Kidney tubule cell (primary cell): ENCODE results near the gene FAM167B.
"Not testable (repeated sequence)": the region's sequence is repeated elsewhere in the genome, so short reads cannot be mapped to it uniquely, and the experiment has no call there.

ENCODE experiments used
- DNase-seq: peaks from one replicate; pipeline ENCODE4 v3.0.0-alpha.2; 2018; ENCODE audit warnings: low spot score

The FAM167B gene

DNA sequence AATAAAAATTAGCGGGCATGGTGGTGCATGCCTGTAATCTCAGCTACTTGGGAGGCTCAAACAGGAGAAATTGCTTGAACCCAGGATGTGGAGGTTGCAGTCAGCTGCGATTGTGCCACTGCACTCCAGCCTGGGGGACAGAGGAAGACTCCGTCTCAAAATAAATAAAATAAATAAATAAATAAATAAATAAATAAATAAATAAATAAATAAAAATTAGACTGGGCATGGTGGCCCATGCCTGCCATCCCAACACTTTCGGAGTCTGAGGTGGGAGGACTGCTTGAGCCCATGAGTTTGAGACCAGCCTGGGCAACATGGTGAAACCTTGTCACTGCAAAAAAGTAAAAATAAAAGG is 16.2 kb downstream of the FAM167B start:
- DNase-seq = not testable (repeated sequence)

DNA sequence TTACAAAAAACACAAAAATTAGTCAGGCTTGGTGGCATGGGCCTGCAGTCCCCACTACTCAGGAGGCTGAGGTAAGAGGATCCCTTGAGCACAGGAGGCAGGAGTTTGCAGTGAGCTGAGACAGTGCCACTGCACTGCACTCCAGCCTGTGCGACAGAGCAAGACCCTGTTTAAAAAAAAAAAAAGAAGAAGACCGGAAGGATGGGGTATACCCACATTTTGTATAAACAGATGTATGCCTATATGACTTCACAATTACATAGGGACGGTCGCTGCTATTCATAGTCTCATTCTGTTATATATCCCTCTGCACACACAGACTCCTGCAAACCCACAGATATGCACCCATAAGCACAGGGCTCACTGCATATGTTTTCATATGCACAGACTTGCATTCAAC is 16.7 kb downstream of the FAM167B start:
- no peak for DNase-seq

DNA sequence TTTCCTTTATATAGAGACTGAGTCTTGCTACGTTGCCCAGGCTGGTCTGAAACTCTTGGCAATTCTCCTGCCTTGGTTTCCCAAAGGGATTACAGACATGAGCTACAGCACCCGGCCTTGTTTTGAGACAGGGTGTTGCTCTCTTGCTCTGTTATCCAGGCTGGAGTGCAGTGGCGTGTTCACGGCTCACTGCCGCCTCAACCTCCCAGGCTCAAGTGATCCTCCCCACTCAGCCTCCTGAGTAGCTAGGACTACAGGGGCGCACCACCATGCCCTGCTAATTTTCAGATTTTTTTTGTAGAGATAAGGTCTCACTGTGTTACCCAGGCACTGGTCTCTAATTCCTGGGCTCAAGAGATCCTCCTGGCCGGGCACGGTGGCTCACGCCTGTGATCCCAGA is 18.8 kb downstream of the FAM167B start:
- no peak for DNase-seq

DNA sequence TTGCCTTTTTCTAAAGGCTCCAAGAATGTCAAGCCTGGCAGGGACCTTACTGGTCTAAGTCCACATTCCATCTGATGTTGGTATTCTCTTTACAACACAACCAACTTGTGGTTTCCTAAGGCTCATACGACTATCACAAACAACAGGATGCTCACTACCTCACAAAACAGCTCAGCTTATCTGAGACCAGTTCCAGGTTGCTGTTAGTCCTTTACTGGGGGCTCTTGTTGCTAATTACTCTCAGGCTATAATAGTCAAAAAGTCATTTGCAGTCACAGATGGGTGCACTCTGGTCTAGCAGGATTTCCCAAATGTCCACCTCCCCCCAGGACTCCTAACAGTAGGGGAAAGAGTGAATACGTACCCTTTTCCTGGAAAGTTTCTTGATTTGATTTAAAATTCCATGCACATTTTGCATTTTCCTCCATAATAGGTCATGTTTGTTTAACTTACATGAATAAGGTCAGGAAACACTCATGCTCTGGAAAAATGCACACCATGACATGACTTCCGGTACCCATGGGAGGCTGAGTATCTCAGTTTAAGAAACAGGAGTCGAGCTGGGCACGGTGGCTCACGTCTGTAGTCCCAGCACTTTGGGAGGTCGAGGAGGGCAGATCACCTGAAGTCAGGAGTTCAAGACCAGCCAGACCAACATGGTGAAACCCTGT is 20.0 kb downstream of the FAM167B start:
- DNase-seq = peak; percentile 25

DNA sequence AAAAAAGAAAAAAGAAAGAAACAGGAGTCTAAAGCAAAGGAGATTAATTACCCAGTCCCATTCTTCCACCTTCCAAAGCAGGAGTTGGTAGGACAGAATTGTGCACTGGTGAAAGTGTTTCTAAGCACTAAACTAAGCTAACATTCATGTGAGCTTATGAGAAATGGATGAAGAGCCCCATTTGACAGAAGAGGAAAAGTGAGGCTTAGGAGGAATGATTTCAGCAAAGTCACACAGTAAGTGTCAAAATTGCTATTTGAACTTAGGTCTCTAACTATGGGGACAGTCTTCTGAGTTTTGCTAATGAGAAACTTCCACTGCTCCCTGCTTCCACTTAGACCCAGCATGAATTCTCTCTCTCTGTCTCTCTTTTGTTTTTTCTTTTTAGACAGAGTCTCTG is 22.7 kb downstream of the FAM167B start:
- no peak for DNase-seq

DNA sequence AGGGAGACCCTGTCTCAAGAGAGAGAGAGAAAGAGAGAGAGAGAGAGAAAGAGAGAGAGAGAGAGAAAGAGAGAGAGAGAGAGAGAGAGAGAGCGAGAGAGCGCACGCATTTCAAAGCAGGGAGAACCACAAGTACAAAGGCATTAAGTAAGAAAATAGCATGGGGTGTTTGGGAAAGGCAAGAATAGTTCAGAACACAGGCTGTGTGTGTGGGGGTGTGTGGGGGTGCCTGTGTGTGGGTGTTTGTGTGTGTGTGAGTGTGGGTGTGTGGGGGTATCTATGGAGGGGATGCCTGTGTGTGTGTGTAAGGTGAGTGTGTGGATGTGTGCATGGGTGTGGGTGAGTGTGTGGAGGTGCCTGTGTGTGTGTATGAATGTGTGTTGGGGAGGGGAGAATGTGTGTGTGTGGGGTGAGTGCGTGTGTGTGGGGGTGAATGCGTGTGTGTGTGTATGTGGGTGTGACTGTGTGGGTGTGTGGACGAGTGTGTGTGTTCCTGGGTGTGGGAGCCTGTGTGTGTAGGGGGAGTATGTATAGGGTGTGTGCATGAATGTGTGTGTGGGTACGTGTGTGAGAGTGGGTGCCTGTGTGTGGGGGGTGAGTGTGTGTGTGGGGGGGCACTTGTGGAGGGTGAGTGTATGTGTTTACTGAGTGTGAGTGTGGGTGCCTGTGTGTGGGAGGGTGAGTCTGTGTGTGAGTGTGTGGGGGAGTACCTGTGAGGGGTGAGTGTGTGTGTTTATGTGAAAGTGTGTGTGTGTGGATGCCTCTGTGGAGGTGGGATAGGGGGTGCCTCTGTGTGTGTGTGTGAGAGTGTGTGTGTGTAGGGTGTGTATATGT is 25.8 kb downstream of the FAM167B start:
- no peak for DNase-seq

DNA sequence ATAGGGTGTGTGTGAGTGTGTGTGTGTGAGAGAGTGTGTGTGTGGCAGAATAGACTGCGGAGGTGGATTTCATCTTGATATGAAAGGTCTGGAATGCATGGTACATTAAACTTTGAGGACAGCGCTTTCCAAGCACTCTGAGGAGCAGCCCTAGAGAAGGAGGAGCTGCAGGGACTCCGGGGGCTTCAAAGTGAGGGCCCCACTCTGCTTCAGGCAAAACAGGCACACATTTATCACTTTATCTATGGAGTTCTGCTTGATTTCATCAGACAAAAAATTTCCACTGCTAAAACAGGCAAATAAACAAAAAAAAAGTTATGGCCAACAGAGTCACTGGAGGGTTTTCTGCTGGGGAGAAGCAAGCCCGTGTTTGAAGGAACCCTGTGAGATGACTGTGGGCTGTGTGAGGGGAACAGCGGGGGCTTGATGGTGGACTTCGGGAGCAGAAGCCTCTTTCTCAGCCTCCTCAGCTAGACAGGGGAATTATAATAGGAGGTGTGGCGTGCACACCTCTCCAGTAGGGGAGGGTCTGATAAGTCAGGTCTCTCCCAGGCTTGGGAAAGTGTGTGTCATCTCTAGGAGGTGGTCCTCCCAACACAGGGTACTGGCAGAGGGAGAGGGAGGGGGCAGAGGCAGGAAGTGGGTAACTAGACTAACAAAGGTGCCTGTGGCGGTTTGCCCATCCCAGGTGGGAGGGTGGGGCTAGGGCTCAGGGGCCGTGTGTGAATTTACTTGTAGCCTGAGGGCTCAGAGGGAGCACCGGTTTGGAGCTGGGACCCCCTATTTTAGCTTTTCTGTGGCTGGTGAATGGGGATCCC is 26.6 kb downstream of the FAM167B start:
- DNase-seq = peak; percentile 71

DNA sequence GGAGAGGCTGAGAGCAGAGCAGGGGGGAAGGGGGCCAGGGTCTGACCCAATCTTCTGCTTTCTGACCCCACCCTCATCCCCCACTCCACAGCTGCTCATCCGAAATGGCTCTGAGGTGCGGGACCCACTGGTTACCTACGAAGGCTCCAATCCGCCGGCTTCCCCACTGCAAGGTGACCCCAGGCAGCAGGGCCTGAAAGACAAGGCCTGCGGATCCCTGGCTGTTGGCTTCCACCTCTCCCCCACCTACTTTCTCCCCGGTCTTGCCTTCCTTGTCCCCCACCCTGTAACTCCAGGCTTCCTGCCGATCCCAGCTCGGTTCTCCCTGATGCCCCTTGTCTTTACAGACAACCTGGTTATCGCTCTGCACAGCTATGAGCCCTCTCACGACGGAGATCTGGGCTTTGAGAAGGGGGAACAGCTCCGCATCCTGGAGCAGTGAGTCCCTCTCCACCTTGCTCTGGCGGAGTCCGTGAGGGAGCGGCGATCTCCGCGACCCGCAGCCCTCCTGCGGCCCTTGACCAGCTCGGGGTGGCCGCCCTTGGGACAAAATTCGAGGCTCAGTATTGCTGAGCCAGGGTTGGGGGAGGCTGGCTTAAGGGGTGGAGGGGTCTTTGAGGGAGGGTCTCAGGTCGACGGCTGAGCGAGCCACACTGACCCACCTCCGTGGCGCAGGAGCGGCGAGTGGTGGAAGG is 27.8 kb downstream of the FAM167B start:
- no peak for DNase-seq

DNA sequence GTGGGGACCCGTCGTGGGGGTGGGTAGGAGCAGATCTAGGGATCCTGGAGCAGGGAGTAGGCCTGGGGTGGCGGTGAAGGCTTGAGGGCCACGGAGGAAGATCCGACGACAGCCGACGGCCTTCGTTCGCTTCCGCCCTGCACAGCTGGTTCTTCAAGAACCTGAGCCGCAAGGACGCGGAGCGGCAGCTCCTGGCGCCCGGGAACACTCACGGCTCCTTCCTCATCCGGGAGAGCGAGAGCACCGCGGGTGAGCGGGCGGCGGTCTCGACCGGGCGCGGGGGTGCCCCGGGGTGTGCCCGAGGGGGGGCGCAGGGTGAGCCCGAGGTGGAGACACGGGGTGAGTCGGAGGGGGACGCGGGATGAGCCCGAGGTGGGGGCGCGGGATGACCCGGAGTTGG is 28.4 kb downstream of the FAM167B start:
- no peak for DNase-seq

DNA sequence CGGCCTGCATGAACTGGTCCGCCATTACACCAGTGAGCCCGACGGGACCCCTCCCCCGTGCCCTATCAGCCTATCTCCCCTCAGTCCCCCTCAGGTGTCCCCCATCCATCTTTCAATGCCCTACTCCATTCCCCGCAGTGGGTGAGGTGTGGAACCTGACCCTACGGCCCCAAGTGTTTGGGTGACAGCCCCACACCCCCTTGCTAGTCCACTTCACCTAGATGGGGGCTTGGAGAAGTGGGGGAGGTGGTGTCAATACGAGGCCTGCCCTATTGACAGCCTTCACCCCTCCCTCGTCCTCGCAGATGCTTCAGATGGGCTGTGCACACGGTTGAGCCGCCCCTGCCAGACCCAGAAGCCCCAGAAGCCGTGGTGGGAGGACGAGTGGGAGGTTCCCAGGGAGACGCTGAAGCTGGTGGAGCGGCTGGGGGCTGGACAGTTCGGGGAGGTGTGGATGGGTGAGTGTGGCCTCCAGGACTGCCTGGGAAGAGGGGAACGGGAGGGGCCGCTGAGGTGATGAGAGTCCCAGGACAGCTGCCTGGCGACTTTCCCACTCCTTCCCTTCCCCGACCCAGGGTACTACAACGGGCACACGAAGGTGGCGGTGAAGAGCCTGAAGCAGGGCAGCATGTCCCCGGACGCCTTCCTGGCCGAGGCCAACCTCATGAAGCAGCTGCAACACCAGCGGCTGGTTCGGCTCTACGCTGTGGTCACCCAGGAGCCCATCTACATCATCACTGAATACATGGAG is 29.2 kb downstream of the FAM167B start:
- no peak for DNase-seq

DNA sequence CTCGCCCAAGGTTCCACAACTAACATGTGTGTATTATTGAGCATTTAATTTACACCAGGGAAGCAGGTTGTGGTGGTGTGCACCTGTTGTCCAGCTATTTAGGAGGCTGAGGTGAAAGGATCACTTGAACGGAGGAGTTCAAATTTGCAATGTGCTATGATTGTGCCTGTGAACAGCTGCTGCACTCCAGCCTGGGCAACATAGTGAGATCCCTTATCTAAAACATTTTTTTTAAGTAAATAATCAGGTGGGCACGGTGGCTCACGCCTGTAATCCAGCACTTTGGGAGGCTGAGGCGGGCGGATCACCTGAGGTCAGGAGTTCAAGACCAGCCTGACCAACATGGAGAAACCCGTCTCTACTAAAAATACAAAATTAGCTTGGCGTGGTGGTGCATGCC is 37.8 kb downstream of the FAM167B start:
- DNase-seq = not testable (repeated sequence)

DNA sequence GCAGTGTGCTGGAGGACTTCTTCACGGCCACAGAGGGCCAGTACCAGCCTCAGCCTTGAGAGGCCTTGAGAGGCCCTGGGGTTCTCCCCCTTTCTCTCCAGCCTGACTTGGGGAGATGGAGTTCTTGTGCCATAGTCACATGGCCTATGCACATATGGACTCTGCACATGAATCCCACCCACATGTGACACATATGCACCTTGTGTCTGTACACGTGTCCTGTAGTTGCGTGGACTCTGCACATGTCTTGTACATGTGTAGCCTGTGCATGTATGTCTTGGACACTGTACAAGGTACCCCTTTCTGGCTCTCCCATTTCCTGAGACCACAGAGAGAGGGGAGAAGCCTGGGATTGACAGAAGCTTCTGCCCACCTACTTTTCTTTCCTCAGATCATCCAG is 38.6 kb downstream of the FAM167B start:
- no peak for DNase-seq

DNA sequence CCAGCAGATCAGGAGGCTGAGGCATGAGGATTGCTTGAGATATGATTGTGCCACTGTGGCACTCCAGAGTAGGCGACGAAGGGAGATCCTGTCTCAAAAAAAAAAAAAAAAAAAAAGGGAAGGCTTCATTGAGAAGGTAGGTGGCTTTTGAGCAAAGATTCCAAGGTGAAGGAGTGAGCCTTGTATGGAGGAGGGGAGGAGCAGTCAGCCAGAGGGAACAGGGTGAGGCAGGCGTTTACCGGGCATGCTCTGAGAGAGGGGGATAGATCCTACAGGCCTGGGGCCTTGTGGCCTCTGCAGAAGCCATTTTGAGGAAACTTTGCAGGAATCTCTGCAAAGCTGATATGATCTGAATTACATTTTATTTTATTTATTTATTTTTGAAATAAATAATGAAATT is 39.7 kb downstream of the FAM167B start:
- no peak for DNase-seq

DNA sequence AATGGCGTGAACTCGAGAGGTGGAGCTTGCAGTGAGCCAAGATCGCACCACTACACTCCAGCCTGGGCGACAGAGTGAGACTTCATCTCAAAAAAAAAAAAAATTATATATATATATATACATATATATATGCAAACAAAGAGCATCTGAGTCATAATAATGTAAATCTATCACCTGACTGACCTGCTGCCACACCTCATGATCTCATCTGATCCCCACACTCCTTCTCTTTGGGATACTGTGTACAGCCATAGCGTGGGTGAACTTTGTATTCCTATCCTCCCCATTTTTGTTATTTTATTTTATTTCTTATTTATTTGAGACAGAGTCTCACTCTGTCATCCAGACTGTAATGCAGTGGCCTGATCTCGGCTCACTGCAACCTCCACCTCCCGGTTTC is 42.2 kb downstream of the FAM167B start:
- DNase-seq = no peak

DNA sequence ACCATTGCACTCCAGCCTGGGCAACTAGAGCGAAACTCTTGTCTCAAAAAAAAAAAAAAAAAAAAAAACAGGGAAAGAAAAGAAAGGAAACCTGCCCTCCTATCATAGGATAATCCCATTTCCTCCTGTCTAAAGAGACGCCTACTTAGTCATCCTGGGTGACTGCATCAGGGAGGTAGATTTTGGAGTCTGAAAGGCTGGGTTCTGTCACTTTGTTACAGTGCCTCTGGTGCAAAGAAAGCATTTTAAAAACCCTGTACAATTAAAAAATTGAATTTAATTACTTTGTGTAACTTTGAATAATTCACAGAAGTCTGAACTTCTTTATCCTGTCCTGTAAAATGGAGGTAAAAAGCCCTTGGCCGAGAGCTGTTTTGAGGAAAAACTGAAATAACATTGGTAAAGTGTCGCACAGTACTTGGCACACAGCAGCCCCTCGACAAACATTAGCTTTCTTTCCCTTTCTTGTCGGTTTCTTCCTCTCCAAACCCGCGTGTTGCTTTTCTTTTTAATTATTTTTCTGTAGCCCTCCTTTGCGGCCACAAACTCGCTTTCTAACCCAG is 44.2 kb downstream of the FAM167B start:
- DNase-seq = peak; percentile 83

DNA sequence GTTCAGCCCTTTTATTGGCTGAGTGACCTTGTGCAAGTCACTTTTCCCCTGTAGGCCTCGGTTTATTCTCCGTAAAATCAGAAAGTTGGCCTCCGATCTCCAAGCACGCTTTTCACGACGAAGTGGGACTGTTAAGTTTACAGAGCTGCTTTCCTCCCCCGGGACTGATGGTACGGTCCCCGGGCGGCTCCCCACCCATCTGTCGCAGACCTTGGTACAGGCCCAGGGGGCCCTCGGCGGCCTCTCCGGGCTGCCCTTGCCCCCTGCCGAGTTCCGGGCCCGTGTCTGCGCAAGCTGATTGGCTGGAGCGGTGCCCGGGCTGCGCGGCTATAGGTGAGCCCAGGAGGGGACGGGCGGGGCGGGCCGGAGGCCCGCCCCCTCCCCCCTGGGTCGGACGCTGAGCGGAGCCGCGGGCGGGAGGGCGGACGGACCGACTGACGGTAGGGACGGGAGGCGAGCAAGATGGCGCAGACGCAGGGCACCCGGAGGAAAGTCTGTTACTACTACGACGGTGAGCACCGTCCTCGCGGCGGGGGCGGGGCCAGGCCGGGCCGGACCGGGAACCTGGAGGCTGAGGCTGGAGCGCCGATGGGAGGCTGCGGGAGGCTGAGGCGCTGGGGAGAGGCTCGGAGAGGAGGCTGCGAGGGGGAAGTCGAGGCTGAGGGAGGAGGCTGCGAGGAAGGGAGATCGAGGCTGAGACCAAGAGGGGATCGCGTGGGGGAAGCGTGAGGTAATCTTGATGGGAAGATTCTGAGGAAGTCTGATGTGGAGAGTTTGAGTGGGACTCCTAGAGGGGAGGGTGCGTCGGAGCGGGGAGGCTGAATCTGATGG is 44.9 kb downstream of the FAM167B start, which contains the start of gene HDAC1:
TSS of gene HDAC1 (plus strand) at position 376 of the 831 bp plus-strand sequence. CDS start at position 463, 87 bp downstream.
- DNase-seq = peak; percentile 98

DNA sequence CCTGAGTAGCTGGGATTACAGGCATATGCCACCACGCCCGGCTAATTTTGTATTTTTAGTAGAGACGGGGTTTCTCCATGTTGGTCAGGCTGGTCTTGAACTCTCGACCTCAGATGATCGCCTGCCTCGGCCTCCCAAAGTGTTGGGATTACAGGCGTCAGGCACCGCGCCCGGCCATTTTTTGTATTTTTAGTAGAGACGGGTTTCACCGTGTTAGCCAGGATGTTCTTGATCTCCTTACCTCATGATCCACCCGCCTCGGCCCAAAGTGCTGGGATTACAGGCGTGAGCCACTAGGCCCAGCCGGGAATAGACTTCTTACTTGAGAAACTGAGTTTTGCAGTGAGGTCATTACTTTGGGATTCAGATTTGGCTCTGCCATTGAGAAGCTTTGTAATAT is 51.2 kb downstream of the FAM167B start:
- DNase-seq = not testable (repeated sequence)
